GM21717 (cell line): ENCODE measurements around the gene AIF1L.

Experiments used
- ATAC-seq: cut with Tn5 transposase; IDR thresholded peaks from one replicate; pipeline ENCODE4 v1.9.1; 2021; ENCODE audit warnings: mild to moderate bottlenecking, moderate library complexity; ENCODE audit not compliant: unreplicated experiment

Gene AIF1L

GRCh38 chr9:131096269-131097125 lies at the start of gene AIF1L:
TSS of gene AIF1L (plus strand) at chr9:131096531. CDS start at chr9:131096630, 99 bp downstream.
- ATAC-seq = no peak

- no peak for ATAC-seq
Observed at GRCh38 chr9:131046581-131047202, 49.6 kb upstream of the AIF1L start.

- no peak for ATAC-seq
Observed at GRCh38 chr9:131048332-131048731, 48.0 kb upstream of the AIF1L start.

GRCh38 chr9:131048820-131049219 lies 47.5 kb upstream of the AIF1L start:
- ATAC-seq = no peak

- no peak for ATAC-seq
Observed at GRCh38 chr9:131049829-131050715, 46.3 kb upstream of the AIF1L start.

GRCh38 chr9:131050831-131051230 lies 45.5 kb upstream of the AIF1L start:
- no peak for ATAC-seq

- no peak for ATAC-seq
Observed at GRCh38 chr9:131051592-131052517, 44.5 kb upstream of the AIF1L start.

- ATAC-seq = no peak
Observed at GRCh38 chr9:131053896-131054295, 42.4 kb upstream of the AIF1L start.

GRCh38 chr9:131056781-131057506 lies 39.4 kb upstream of the AIF1L start:
- ATAC-seq = no peak

- ATAC-seq = no peak
Observed at GRCh38 chr9:131060900-131061630, 35.3 kb upstream of the AIF1L start.

GRCh38 chr9:131062969-131063368 lies 33.4 kb upstream of the AIF1L start:
- no peak for ATAC-seq

GRCh38 chr9:131065599-131065998 lies 30.7 kb upstream of the AIF1L start:
- no peak for ATAC-seq

GRCh38 chr9:131067625-131068024 lies 28.7 kb upstream of the AIF1L start:
- no peak for ATAC-seq

GRCh38 chr9:131068076-131068816 lies 28.1 kb upstream of the AIF1L start:
- no peak for ATAC-seq

- no peak for ATAC-seq
Observed at GRCh38 chr9:131069699-131070098, 26.6 kb upstream of the AIF1L start.

GRCh38 chr9:131072107-131072870 lies 24.0 kb upstream of the AIF1L start:
- no peak for ATAC-seq

- no peak for ATAC-seq
Observed at GRCh38 chr9:131072871-131073237, 23.5 kb upstream of the AIF1L start.
